NCI-H748 treated with DMSO at 0.1 percent for 48 hours (cell line): Measurements from ENCODE around the gene NCMAP.
A peak's percentile ranks its signal among the peaks of the same experiment; 100 is the strongest.

Experiments used
- DNase-seq: peaks from one replicate; lab custom pipeline; 2025; lab: John Stamatoyannopoulos, UW

NCMAP gene

GRCh38 chr1:24570265-24571125, 14.6 kb downstream of the NCMAP start:
- no peak for DNase-seq

GRCh38 chr1:24572301-24572700, 16.4 kb downstream of the NCMAP start:
- no peak for DNase-seq

GRCh38 chr1:24575905-24576587, 20.2 kb downstream of the NCMAP start:
- DNase-seq = no peak

- DNase-seq = no peak
Observed at GRCh38 chr1:24578846-24579245, 23.0 kb downstream of the NCMAP start.

- DNase-seq = no peak
Observed at GRCh38 chr1:24580756-24581155, 24.9 kb downstream of the NCMAP start.

GRCh38 chr1:24584171-24584647, 28.3 kb downstream of the NCMAP start:
- DNase-seq = no peak

GRCh38 chr1:24586119-24586518, 30.2 kb downstream of the NCMAP start:
- DNase-seq = no peak

- peak; percentile 11 for DNase-seq
Observed at GRCh38 chr1:24586970-24587820, 31.3 kb downstream of the NCMAP start.

- DNase-seq = no peak
Observed at GRCh38 chr1:24588573-24588972, 32.7 kb downstream of the NCMAP start.

GRCh38 chr1:24589200-24589599, 33.3 kb downstream of the NCMAP start:
- DNase-seq = no peak

- no peak for DNase-seq
Observed at GRCh38 chr1:24591781-24592180, 35.9 kb downstream of the NCMAP start.

GRCh38 chr1:24594328-24594598, 38.4 kb downstream of the NCMAP start:
- DNase-seq = no peak

GRCh38 chr1:24596401-24596880, 40.6 kb downstream of the NCMAP start:
- no peak for DNase-seq

- DNase-seq = no peak
Observed at GRCh38 chr1:24599265-24599664, 43.4 kb downstream of the NCMAP start.

GRCh38 chr1:24600551-24600950, 44.7 kb downstream of the NCMAP start:
- DNase-seq = no peak

GRCh38 chr1:24605534-24606295, 49.8 kb downstream of the NCMAP start:
- no peak for DNase-seq

- no peak for DNase-seq
Observed at GRCh38 chr1:24606296-24606605, 50.4 kb downstream of the NCMAP start.

GRCh38 chr1:24606621-24607020, 50.7 kb downstream of the NCMAP start:
- no peak for DNase-seq

GRCh38 chr1:24609949-24610517, 54.1 kb downstream of the NCMAP start:
- no peak for DNase-seq

- DNase-seq = no peak
Observed at GRCh38 chr1:24619376-24619775, 63.5 kb downstream of the NCMAP start.

GRCh38 chr1:24620678-24621077, 64.8 kb downstream of the NCMAP start:
- no peak for DNase-seq

GRCh38 chr1:24621121-24621520, 65.2 kb downstream of the NCMAP start:
- no peak for DNase-seq
